Measurements from ENCODE around the gene RAP1GAP2.
"Not testable (repeated sequence)": the region's sequence is repeated elsewhere in the genome, so short reads cannot be mapped to it uniquely, and the experiment has no call there.

RAP1GAP2 gene

GRCh38 chr17:2883544-2884213 is 87.4 kb downstream of the RAP1GAP2 start:
- H3K27ac Mint-ChIP-seq: no peak overlapping the region
- H3K4me3 Mint-ChIP-seq: no peak overlapping the region
- peaks cover 6% of the 10 kb centered on the region for H3K27me3 Mint-ChIP-seq
- peaks cover 2% of the 10 kb centered on the region for H3K9me3 Mint-ChIP-seq
- H3K36me3 Mint-ChIP-seq: no peaks in the 10 kb centered on the region
- CTCF ChIA-PET: no interaction called here
- DNase-seq: no peak
- peaks cover 3% of the 10 kb centered on the region for H3K4me1 Mint-ChIP-seq

DNA sequence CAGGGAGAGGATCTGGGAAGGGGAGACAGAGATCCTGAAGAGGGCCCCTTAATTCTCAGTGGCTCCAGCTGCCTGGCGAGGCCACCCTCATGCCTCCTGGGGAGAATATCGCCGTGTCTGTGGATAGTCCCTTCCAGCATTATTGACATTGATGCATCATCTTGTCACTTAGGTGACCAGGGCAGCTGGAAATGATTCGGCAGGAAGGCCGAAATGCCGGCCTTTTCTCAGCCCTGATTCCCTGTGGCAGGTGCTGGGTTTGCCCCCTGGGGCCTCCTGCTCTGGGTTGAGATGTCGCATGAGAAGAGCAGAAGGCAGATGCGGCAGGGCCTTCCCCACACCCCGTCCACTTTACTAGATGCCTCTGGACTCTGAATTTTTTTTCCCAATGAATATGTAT is 89.5 kb downstream of the RAP1GAP2 start:
- H3K4me1 Mint-ChIP-seq: no peaks in the 10 kb centered on the region
- H3K9me3 Mint-ChIP-seq: peaks cover 2% of the 10 kb centered on the region
- no peak overlapping the region for H3K27ac Mint-ChIP-seq
- DNase-seq: no peak
- H3K27me3 Mint-ChIP-seq: no peaks in the 10 kb centered on the region
- H3K4me3 Mint-ChIP-seq: no peak overlapping the region
- CTCF ChIA-PET: no interaction called here
- H3K36me3 Mint-ChIP-seq: no peaks in the 10 kb centered on the region

- no peaks in the 10 kb centered on the region for H3K4me1 Mint-ChIP-seq
- CTCF ChIA-PET: no interaction called here
- H3K27ac Mint-ChIP-seq: no peak overlapping the region
- no peaks in the 10 kb centered on the region for H3K9me3 Mint-ChIP-seq
- H3K36me3 Mint-ChIP-seq: no peaks in the 10 kb centered on the region
- H3K27me3 Mint-ChIP-seq: no peaks in the 10 kb centered on the region
- DNase-seq: no peak
- no peak overlapping the region for H3K4me3 Mint-ChIP-seq
Observed at GRCh38 chr17:2888326-2888725, 92.1 kb downstream of the RAP1GAP2 start.

- H3K27me3 Mint-ChIP-seq: no peaks in the 10 kb centered on the region
- no peak overlapping the region for H3K4me3 Mint-ChIP-seq
- no peaks in the 10 kb centered on the region for H3K4me1 Mint-ChIP-seq
- H3K36me3 Mint-ChIP-seq: no peaks in the 10 kb centered on the region
- DNase-seq: no peak
- no peaks in the 10 kb centered on the region for H3K9me3 Mint-ChIP-seq
- H3K27ac Mint-ChIP-seq: no peak overlapping the region
- CTCF ChIA-PET: no interaction called here
Observed at GRCh38 chr17:2889256-2889655, 93.0 kb downstream of the RAP1GAP2 start.

DNA sequence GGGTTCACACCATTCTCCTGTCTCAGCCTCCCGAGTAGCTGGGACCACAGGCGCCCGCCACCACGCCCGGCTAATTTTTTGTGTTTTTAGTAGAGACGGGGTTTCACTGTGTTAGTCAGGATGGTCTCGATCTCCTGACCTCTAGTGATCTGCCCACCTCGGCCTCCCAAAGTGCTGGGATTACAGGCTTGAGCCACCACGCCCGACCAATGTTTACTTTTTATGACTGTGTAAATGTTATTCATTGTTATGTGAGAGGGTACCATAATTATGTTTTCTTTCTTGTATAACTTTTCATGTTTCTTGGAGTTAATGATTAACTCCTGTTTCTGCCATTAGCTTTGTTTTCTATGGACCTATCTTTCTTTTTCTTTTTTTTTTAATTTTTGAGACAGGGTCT is 94.5 kb downstream of the RAP1GAP2 start:
- H3K9me3 Mint-ChIP-seq, DNase-seq, H3K27me3 Mint-ChIP-seq, H3K27ac Mint-ChIP-seq, H3K4me3 Mint-ChIP-seq, CTCF ChIA-PET, H3K36me3 Mint-ChIP-seq, H3K4me1 Mint-ChIP-seq: not testable (repeated sequence)

DNA sequence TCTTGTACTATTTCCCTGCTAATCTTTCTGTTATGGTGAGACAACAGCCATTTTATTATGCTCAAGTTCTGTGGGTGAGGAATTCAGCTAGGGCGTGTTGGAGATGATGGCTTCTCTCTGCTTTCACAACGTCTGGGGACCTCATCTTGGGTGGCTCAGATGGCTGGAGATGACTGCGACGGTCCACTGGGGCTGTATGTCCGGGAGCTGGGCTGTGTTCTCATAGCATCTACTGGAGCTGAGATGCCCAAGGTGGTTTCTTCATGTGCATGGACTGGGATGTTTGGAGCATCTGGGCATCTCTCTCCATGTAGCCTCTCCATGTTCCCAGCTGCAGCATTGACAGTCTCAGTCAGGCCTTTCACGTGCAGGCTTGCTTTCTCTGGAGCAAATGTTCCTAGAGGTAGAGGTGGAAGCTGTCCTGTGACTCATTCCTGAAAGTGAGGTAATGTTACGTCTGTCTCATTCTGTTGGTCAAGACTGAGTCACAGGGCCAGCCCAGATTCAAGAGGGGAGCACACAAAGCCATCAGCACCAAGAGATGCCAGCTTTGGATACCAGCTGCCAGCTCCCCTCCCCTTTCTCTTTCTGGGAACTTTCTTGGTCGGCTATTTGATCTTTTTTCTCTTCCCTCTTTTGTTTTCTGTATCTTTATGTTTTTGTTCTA is 96.2 kb downstream of the RAP1GAP2 start:
- no peaks in the 10 kb centered on the region for H3K36me3 Mint-ChIP-seq
- no peak overlapping the region for H3K4me3 Mint-ChIP-seq
- H3K27ac Mint-ChIP-seq: no peak overlapping the region
- no peaks in the 10 kb centered on the region for H3K27me3 Mint-ChIP-seq
- CTCF ChIA-PET: interaction anchor here (1.2 kb wide), 1 partner anchor 106 kb away, joined by 3 read pairs; no protein-coding TSS in a partner anchor
- no peak for DNase-seq
- H3K9me3 Mint-ChIP-seq: no peaks in the 10 kb centered on the region
- no peaks in the 10 kb centered on the region for H3K4me1 Mint-ChIP-seq

GRCh38 chr17:2893422-2893914 is 97.2 kb downstream of the RAP1GAP2 start:
- no peaks in the 10 kb centered on the region for H3K36me3 Mint-ChIP-seq
- H3K27ac Mint-ChIP-seq: no peak overlapping the region
- H3K27me3 Mint-ChIP-seq: no peaks in the 10 kb centered on the region
- CTCF ChIA-PET: no interaction called here
- H3K9me3 Mint-ChIP-seq: no peaks in the 10 kb centered on the region
- H3K4me1 Mint-ChIP-seq: no peaks in the 10 kb centered on the region
- H3K4me3 Mint-ChIP-seq: no peak overlapping the region
- DNase-seq: no peak

GRCh38 chr17:2894782-2895181 is 98.5 kb downstream of the RAP1GAP2 start:
- DNase-seq: no peak
- Mint-ChIP-seq H3K4me3 (no peak overlapping the region), H3K27me3 (no peaks in the 10 kb centered on the region), H3K36me3 (no peaks in the 10 kb centered on the region), H3K4me1 (no peaks in the 10 kb centered on the region), H3K9me3 (no peaks in the 10 kb centered on the region), H3K27ac (no peak overlapping the region)
- CTCF ChIA-PET: no interaction called here

GRCh38 chr17:2897605-2898004 is 101.4 kb downstream of the RAP1GAP2 start:
- H3K9me3 Mint-ChIP-seq: no peaks in the 10 kb centered on the region
- H3K27ac Mint-ChIP-seq: no peak overlapping the region
- H3K4me1 Mint-ChIP-seq: no peaks in the 10 kb centered on the region
- no peak for DNase-seq
- H3K27me3 Mint-ChIP-seq: no peaks in the 10 kb centered on the region
- CTCF ChIA-PET: no interaction called here
- no peaks in the 10 kb centered on the region for H3K36me3 Mint-ChIP-seq
- no peak overlapping the region for H3K4me3 Mint-ChIP-seq

GRCh38 chr17:2898255-2898926 is 102.2 kb downstream of the RAP1GAP2 start:
- CTCF ChIA-PET: no interaction called here
- Mint-ChIP-seq H3K27ac (no peak overlapping the region), H3K4me3 (no peak overlapping the region), H3K4me1 (no peaks in the 10 kb centered on the region), H3K27me3 (no peaks in the 10 kb centered on the region), H3K36me3 (no peaks in the 10 kb centered on the region), H3K9me3 (no peaks in the 10 kb centered on the region)
- DNase-seq: no peak

GRCh38 chr17:2899906-2900305 is 103.7 kb downstream of the RAP1GAP2 start:
- no peaks in the 10 kb centered on the region for H3K9me3 Mint-ChIP-seq
- H3K4me3 Mint-ChIP-seq: no peak overlapping the region
- H3K4me1 Mint-ChIP-seq: no peaks in the 10 kb centered on the region
- H3K27ac Mint-ChIP-seq: no peak overlapping the region
- CTCF ChIA-PET: no interaction called here
- no peak for DNase-seq
- no peaks in the 10 kb centered on the region for H3K27me3 Mint-ChIP-seq
- H3K36me3 Mint-ChIP-seq: no peaks in the 10 kb centered on the region

- DNase-seq: no peak
- no peaks in the 10 kb centered on the region for H3K36me3 Mint-ChIP-seq
- H3K9me3 Mint-ChIP-seq: no peaks in the 10 kb centered on the region
- H3K27ac Mint-ChIP-seq: no peak overlapping the region
- H3K4me1 Mint-ChIP-seq: no peaks in the 10 kb centered on the region
- H3K4me3 Mint-ChIP-seq: no peak overlapping the region
- CTCF ChIA-PET: no interaction called here
- no peaks in the 10 kb centered on the region for H3K27me3 Mint-ChIP-seq
Observed at GRCh38 chr17:2900842-2901241, 104.6 kb downstream of the RAP1GAP2 start.

DNA sequence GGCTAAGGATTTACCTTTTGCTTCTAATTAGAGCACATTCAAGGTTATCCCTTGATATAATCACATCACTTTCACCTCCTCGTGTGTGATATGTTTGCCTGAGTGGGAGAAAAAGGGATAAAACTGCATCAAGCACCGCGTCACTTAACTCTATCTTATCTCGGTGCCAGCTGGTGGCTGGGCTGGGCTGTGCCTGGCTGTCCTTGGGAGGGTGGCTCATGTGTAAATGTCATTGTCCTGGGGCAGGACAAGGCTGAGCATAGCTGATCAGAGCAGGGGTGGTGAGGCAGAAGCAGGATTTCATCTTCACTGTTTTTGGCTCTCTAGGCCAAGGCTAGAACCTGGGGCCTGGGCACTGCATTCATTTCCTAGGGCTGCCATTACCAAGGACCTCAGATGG is 105.3 kb downstream of the RAP1GAP2 start:
- no peaks in the 10 kb centered on the region for H3K27me3 Mint-ChIP-seq
- no peaks in the 10 kb centered on the region for H3K9me3 Mint-ChIP-seq
- H3K36me3 Mint-ChIP-seq: peaks cover 3% of the 10 kb centered on the region
- no peak for DNase-seq
- H3K4me3 Mint-ChIP-seq: no peak overlapping the region
- CTCF ChIA-PET: no interaction called here
- H3K27ac Mint-ChIP-seq: no peak overlapping the region
- no peaks in the 10 kb centered on the region for H3K4me1 Mint-ChIP-seq

- Mint-ChIP-seq H3K36me3 (peaks cover 10% of the 10 kb centered on the region), H3K9me3 (peaks cover 4% of the 10 kb centered on the region), H3K4me1 (no peaks in the 10 kb centered on the region), H3K4me3 (no peak overlapping the region), H3K27me3 (no peaks in the 10 kb centered on the region), H3K27ac (no peak overlapping the region)
- DNase-seq: no peak
- CTCF ChIA-PET: no interaction called here
Observed at GRCh38 chr17:2902546-2902945, 106.3 kb downstream of the RAP1GAP2 start.

All from activated naive CD4-positive, alpha-beta T cell treated with anti-CD3 and anti-CD28 coated beads, Interleukin-2, amount 10 ng/mL, durations not matched to agents 7 days and 5 days (primary cell).